AG08396 (cell line): ENCODE data around the gene SLC12A8.

ENCODE experiments used
- DNase-seq: peaks from one replicate; pipeline ENCODE4 v3.0.0; 2012; ENCODE audit warnings: low spot score, mixed read lengths

The SLC12A8 gene, protein sequence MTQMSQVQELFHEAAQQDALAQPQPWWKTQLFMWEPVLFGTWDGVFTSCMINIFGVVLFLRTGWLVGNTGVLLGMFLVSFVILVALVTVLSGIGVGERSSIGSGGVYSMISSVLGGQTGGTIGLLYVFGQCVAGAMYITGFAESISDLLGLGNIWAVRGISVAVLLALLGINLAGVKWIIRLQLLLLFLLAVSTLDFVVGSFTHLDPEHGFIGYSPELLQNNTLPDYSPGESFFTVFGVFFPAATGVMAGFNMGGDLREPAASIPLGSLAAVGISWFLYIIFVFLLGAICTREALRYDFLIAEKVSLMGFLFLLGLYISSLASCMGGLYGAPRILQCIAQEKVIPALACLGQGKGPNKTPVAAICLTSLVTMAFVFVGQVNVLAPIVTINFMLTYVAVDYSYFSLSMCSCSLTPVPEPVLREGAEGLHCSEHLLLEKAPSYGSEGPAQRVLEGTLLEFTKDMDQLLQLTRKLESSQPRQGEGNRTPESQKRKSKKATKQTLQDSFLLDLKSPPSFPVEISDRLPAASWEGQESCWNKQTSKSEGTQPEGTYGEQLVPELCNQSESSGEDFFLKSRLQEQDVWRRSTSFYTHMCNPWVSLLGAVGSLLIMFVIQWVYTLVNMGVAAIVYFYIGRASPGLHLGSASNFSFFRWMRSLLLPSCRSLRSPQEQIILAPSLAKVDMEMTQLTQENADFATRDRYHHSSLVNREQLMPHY

DNA sequence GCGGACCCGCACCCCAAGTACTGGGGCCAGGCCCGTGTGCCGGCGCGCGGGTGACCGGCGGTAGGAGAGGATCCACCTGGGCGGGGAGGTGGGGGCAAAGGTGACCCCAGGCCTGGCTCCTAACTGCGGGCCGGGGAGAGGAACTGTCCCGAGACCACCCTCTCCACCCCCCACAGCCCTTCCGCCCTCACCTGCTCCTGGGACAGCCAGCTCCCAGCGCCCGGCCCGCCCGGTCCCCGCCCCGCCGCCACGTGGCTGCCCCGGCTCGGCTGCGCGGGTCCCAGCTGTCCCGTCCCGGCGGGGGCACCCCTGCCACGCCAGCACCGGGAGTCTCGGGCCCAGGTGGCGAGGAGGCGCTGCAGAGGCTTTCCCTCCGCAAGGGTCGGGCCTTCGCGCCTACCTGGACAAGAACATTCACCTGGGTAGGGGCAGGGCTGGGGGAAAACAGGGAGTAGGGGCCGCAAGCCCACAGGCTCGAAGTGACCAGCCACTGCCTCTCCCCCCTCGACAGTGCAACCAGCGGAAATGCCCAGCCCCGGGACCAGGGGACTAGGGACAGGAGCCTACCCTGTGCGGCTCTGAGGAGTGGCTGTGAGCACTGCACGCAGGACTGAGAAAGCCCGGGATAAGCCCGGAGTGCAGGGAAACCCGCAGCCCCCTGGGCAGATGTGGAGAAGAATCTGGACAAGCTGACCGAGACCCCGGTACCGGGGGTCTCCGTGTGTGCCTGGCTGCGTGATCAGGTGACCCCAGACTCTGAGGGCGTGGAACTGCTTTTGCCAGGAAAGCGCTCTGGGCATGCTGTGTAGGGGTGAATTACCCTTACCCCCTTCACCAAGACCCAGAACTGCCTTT is at the start of gene SLC12A8:
Gene SLC12A8, minus strand, starts transcription at position 240 of the 855 bp plus-strand sequence. CDS start 1,399 bp downstream, outside the sequence.
- peak; percentile 25 for DNase-seq

DNA sequence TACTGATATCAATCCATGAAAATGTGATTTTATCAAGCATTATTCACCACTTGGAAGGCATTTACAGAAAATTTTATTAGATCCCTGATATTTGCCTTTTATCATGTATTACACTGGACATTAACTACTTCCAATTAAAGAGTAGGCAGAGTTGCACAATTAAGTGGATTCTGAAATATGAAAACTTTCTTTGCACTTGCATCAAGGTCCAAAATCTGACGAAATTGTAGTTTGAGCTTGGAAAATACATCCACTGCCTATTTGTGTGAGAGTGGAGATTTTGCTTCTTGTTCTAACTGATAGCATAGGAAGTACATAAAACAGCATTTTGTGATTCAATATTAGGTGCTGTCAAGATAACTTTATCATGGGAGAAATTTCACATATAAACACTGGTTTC is 49.6 kb upstream of the SLC12A8 start:
- no peak for DNase-seq

DNA sequence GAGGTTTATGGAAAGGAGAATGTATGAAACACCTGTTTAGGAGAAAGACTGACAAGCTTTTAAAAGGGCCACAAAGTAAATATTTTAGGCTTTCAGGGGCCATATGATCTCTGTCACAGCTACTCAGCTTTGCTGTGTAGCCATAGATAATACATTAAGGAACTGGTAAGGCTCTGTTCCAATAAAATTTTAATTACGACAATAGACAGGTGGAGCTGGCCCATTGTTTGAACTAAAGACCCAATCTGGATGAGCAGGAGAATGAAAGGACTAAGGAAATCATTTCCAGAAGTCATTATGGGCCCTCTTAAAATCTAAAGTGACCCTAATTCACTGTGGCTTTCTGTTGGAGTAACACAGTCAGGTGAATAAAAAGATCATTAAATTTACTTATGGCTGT is 48.5 kb upstream of the SLC12A8 start:
- no peak for DNase-seq

DNA sequence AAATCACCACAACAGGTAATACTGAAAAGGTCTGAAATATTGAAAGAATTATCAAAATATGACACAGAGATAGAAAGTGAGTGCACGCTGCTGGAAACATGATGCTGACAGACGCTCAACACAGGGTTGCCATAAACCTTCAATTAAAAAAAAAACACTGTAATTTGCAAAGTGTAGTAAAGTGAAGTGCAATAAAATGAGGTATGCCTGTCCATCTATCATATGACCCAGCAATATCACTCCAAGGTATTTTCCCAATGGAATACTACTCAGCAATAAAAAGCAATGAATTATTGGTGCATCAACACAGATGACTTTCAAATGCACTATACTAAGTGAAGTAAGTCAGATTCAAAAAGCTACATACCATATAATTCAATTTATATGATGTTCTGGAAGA is 47.6 kb upstream of the SLC12A8 start:
- no peak for DNase-seq

DNA sequence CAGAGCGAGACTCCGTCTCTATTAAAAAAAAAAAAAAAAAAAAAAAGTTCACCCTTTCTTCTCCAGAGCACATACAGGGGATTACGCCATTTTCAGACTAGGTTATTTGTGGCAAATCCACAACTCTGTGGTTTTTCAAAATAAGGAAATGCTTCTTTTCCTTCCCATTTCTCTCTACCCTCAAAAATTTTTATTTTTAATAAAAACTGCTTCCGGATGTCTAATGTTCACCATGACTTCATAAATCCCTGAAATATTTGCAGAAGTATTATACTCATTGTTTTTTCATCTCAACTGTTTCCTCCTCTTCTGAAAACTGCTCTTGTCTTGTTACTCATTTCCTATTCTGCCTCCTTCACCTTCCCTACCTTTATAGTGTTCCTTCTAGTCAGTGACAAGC is 45.0 kb upstream of the SLC12A8 start:
- DNase-seq = no peak

DNA sequence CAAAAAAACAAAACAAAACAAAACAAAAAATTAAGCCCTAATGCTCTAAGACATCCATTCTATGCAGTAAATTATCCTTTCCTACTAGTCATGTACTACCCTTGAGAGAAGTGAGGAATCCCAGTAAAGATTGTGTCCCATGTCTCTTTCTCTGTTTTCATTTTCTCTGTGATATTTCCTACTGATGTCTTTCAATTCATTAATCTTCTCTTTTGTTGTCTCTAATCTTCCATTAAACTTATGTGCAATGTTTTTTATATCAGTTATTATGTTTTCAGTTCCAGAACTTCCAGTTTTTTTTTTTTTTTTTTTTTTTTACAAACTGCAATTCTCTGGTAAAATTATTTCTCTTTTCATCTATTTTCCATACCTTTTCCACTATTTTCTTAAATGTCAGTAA is 44.1 kb upstream of the SLC12A8 start:
- no peak for DNase-seq

DNA sequence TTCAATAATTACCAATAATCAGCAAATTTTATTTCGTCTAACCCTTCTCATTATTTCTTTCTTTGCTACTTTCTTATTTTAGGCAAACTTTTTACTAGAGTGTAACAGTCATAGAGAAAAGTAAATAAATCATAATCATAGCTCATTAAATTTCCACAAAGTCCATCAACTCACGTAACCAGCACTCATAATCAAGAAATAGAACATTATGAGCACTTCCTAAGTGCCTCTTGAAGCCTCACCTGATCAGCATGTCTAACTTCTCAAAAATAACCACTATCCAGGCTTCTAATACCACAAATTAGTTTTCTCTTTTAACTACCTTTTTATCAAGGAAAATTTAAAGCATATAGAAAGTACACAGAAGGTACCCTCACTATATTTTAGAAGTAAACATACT is 38.4 kb upstream of the SLC12A8 start:
- no peak for DNase-seq

DNA sequence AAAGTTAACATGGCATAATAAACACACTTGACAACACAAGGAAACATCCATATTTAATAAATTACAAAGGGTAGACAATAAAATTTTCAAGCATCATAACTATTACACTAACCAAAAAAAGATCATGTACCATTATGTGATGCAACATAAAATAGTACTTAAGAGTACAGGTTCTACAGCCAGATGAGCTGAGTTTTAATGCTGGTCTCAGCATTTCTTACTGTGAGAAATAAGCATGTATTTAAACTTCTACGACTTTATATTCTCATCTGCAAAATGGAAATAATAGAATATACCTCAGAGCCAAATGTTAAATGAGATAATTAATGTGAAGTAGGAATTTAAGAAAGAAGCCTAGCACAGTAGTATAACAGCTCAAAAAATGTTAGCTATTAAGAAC is 33.7 kb upstream of the SLC12A8 start:
- no peak for DNase-seq

DNA sequence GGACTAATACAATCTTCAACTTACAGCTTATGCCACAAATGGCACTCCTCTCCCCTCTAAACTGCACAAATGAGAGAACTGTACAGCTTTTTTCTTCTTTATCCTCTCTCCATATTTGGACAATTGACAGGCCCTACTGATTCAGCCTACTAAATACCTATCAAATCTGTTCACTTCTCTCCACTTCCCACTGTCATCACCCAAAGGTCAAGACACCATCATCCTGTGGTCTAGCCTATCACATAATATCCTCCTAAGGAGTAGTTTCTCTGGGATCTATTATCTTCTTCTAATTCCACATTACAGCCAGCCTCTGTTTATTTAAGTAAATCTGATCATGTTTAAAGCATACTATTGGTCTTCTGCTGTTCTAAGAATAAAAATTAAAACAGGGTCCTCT is 33.0 kb upstream of the SLC12A8 start:
- peak; percentile 10 for DNase-seq

DNA sequence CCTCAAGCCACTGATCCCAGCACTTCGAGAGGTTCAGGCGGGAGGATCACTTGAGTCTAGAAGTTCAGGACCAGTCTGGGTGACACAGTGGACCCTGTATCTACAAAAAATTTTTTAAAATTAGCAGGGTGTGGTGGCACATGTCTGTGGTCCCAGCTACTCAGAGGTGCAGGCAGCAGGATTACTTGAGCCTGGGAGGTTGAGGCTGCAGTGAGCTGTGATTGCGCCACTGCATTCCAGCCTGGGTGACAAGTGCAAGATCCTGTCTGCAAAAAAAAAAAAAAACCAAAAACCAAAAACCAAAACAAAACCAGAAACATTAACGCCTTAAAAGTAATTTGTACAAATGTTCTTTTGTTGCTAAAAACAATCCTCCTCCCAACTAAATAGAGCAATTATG is 27.9 kb upstream of the SLC12A8 start:
- DNase-seq = no peak

DNA sequence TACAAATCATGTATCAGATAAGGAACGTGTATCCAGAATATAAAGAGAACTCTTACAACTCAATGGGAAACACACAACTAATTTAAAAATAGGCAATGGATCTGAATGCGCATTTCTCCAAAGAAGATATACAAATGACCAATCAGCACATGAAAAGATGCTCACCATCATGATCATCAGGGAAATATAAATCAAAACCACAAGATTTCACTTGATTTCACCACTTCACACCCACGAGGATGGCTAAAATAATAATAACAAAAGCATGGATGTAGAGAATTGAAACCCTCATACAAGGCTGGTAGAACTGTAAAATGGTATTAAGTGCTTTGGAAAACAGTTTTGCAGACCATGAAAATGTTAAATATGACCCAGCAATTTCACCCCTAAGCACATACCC is 26.7 kb upstream of the SLC12A8 start:
- DNase-seq = no peak

DNA sequence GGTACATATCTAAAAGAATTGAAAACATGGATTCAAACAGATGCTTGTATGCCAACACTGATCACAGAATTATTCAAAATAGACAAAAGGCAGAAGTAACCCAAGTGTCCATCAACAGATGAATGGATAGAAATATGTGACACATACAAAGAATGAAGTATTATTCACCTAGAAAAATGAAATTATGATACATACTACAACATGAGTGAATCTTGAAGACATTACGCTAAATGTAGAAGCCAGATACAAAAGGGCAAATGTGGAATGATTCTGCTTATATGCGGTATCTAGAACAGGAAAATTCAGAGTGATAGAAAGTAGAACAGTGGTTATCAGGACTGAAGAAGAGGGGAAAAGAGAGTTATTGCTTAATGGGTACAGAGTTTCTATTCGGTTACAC is 26.2 kb upstream of the SLC12A8 start:
- no peak for DNase-seq

DNA sequence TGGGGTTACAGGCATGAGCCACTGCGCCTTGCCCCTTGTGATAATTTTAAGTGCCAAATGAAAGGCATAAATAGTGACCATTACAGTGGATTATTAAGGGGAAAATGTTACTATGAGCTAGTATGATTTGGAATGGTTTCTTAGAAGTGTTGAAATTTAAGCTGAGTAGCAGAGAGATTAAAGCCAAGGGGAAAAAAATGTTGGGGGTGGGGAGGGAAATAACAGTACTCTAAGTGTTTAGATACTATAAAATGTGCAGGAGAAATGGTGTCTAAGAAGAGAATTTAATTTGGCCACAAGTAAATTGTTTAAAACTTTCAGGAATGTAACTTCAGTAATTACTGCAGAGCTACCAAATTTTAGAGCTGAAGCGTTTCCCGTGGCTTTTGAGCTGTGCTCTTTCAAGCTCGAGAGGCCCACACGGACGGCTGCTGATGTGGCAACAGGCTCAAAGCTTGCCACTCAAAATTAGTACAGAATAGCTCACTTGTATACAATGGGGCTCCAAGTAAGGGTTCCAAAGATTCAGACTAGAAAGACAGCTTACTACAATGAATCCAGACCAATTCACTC is 23.9 kb upstream of the SLC12A8 start:
- no peak for DNase-seq

DNA sequence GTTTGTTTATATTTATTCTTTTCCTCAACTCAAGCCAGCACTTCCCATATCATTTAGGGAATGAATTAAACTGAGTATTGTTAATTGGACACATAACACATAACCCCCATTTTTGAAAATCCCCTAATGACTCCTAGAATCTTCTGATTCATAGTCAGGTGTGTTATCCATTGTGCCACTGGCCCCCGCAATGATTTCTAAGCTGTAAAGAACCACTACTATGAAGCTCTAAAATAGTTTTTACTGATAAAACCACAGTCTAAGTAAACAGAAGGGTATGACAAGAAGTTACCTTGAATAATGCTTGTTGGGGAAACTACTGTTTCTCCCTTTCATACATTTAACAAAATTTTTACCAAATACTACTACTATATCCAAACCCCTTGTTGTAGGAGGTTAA is 22.3 kb upstream of the SLC12A8 start:
- DNase-seq = no peak

DNA sequence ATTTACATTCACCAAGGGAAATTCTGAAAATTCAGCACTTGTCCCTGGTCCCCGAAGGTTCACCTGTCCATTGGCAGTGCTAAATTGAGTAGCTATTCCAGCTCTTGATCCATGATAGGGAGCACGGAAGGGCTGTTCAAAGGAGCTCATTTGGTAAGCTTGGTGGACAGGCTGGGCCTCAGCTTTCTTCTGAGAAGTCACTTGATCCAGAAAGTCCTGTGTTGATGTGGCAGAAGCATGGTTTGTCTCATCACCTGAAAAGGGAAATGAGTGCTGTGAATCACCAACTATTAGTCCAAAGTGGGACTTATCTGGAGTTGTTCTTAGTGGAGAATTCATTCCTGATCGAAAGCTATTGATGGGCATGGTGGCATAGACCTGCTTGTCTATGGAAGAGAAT is 19.9 kb upstream of the SLC12A8 start:
- no peak for DNase-seq

DNA sequence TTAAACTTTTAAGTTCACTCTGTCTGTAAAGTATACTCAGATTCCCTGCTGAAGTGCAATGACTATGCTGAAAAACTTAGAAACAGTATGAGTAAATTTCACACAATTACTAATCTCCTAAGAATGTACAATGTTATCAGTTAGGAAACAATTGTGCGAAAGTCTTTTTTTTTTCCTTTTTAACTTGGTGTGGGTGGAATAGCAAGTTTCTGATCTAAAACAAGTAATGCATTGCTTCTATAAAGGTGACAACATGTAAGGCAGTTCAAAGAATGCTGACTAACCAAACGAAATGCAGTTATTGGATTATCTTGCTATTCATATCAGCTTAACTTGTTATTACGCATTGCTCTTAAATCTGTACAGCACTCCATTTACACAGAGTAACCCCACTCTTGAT is 19.3 kb upstream of the SLC12A8 start:
- no peak for DNase-seq

DNA sequence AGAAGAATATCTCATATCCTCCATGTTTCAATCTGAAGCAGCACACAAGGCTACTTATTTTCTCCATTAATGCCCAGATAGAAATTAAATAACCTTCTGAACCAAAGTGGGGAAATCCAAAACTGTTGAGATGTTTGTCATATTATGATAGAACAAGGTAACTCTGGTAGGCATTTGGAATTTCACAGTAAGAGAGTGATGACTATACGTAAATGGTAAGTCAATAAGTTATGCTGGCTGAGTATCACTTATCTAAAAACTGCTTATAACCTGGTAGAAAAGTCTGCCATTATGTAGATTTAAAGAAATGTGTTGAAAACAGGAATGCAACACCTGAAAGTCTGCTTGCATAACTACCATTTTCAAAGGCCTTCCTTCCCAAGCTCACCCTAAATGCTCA is 17.2 kb upstream of the SLC12A8 start:
- DNase-seq = no peak

DNA sequence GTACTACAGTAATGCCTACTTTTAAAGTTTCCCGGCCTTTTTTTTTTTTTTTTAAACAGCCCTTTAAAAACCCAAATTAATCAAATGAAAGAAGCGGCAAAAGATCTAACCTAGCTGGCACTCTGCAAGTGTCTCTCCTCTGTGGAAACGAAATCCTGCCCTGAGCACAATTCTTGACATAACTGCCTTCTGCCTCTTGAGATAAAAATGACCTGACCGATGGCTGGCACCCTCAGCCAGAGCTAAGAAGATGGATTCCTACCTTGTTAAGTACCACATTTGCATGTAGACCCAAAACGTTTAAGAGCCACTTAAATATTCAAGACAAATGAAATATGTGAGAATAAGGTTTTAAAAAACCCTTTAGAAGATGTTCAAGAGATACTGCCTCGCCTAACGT is 16.6 kb upstream of the SLC12A8 start:
- no peak for DNase-seq

DNA sequence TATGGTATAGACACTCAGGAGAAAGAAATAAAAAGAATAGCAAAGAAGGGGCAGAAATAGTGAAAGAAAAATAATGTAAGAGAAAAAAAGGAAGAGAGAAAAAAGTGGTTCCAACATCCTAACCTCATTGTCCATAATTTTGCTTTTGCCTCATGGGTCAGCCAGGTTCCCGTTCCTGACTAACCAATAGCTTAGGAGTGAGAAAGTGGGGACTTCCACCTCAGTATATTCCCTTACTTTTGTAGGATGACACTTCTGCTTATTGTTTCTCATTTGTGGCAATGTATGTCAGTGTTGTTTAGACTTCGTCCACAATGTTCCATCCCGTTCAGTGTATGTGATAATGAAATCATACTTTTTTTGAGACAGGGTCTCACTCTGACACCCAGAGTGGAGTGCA is 9.3 kb upstream of the SLC12A8 start:
- no peak for DNase-seq

DNA sequence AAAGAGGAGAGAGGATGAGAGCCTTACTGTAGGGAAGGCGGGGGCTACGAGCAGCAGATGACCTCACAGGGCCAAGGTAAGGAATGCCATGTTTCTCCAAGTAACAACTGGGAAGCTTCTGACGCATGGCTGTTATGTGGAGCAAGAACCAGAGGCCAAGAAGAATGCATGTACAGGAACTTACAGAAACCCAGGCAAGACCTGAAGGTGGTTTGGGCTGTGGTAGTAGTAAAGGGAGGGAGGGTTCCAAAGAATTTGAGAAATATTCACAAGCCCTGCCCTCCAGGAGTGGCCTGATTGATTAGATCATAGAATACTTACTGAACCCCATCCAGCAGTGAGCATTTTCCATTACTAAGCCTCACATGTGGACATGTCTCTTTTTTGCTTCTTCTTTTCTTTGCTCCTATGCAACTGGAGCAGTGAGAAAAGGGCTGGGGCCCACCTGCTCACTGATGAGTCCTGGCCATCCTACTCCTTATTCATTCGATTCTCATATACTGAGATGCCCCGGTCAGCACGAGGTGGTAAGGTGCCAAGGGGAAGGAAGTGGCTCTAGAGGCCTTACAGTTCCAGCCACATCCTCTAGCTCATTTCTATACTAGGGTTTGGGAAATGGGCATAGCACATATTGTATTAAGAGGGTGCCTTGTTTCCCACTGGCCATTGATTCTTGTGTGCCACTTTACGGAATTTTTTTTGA is 8.3 kb upstream of the SLC12A8 start:
- peak; percentile 22 for DNase-seq

DNA sequence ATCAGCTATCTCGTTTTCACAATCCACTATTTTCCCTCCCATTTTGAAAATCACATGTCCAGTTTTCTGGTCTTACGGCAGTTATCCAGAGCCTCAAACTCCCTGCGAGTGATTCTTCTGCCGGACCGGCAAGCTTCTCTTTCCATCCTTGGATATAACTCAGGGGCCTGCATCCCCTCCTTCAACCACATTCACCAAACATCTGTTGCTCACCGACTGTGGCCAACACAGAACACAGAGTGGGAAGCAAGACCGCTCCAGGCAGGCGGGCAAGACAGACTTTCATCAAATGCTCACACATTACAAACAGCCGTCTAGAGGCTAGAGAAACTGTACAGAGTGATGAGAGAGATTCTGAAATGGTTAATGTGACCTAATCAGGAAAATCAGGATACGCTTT is 7.6 kb upstream of the SLC12A8 start:
- peak; percentile 35 for DNase-seq

DNA sequence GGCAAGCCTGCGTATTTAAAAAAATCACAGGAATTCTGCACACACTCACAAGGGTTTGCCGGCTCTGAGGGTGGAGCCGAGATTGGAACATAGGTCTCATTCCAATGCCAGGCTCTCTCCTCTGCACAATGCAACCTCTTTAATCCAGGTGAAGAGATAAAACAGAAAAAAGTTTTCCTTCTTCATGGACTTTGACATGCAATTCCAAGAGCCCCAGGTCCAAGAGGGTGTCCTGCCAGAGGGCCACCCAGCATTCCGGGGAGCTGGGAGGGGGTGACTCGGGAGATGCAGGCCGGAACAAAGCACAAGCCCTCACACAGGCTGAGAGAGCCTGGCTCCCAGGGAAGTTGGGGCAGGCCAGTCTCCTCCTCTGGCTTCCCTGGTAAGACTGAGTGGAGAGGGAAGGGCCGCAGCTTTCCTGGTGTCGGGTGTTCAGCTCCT is 6.7 kb upstream of the SLC12A8 start:
- no peak for DNase-seq
